Peyer's patch (tissue), 4 donors: ENCODE measurements around the gene SFTA2. TPM values are rescaled to one million over a fixed set of nuclear protein-coding genes. Genes with fewer than 3 reads are reported as not detected.

Experiments used
- DNase-seq, 3 donors: peaks; one replicate each; pipeline ENCODE4 v3.0.0-alpha.2; 2017 to 2019
- H3K27ac ChIP-seq, 4 donors: fragments of 200-600 bp; sonication (generic); one replicate each; pipeline ENCODE4 v1.5.1; 2016 to 2019
- H3K27me3 ChIP-seq, 2 donors: fragments of 200-600 bp; sonication (generic); one replicate each; pipeline ENCODE4 v1.5.1; 2019
- H3K36me3 ChIP-seq, 3 donors: fragments of 200-600 bp; sonication (generic); one replicate each; pipeline ENCODE4 v1.5.1; 2016 to 2019
- H3K4me1 ChIP-seq, 4 donors: fragments of 200-600 bp; sonication (generic); one replicate each; pipeline ENCODE4 v1.5.1; 2016 to 2019
- H3K4me3 ChIP-seq, 4 donors: fragments of 200-600 bp; sonication (generic); 1 replicate in 3 of 4; 2 replicates in 1 of 4; pipeline ENCODE4 v1.5.1; 2016 to 2019; ENCODE audit warnings: mild to moderate bottlenecking in 1 of 4
- H3K9me3 ChIP-seq, 4 donors: fragments of 200-600 bp; sonication (generic); one replicate each; pipeline ENCODE4 v1.5.1; 2016 to 2019; ENCODE audit warnings: mild to moderate bottlenecking in 1 of 4
- POLR2A ChIP-seq, 2 donors: fragments of 450-650 bp; IDR thresholded peaks; one replicate each; pipeline ENCODE4 v1.5.1; 2017; ENCODE audit warnings: antibody characterized with exemption in 2 of 2, mild to moderate bottlenecking in 2 of 2, moderate library complexity in 2 of 2
- total RNA-seq, 4 donors: library from RNA; depleted of rRNA; stranded (reverse); fragments of >200 nt; gene quantifications; one replicate each; pipeline ENCODE4 v1.1.0, GENCODE V29; 2016
- TF ChIP-seq, protein P1 (sequence below), 6 experiments: fragments of 450-650 bp in 4 of 6; fragments of 200-600 bp in 2 of 6; sonication (generic) in 1 of 6; IDR thresholded peaks; one replicate each; pipeline ENCODE4 v1.5.1; 2017 to 2019; ENCODE audit warnings: antibody characterized with exemption in 6 of 6, mild to moderate bottlenecking in 3 of 6, moderate library complexity in 1 of 6

The SFTA2 gene
- total RNA-seq, 4 donors from 2014 or later, result not detected

DNA sequence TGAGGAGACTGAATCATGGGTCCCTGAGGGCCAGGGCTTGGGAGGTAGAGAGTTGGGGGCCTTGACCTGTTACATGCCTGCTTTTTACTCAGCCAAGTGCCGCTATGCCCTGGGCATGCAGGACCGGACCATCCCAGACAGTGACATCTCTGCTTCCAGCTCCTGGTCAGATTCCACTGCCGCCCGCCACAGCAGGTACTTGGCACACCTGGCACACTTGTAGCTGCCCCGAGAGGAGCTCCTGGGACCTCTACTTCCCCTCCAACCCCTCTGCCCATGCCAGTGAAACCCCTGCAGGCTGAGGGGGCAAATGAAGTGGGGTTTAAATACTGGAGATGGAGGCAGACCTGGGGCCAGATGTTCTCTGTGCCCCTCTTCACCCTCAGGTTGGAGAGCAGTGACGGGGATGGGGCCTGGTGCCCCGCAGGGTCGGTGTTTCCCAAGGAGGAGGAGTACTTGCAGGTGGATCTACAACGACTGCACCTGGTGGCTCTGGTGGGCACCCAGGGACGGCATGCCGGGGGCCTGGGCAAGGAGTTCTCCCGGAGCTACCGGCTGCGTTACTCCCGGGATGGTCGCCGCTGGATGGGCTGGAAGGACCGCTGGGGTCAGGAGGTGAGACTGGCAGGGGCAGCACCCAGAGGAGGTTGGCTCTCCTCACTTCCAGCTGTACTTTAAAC is 43.0 kb downstream of the SFTA2 start:
- DNase-seq, result peak in 1 of 3 donors; percentile 42
- no peak overlapping the region for H3K27ac ChIP-seq
- no peaks in the 10 kb centered on the region for H3K27me3 ChIP-seq
- H3K9me3 ChIP-seq, result no peaks in the 10 kb centered on the region
- peaks cover 0 to 23% (median 15%) of the 10 kb centered on the region in 4 donors for H3K4me1 ChIP-seq
- TF ChIP-seq, protein P1, sequence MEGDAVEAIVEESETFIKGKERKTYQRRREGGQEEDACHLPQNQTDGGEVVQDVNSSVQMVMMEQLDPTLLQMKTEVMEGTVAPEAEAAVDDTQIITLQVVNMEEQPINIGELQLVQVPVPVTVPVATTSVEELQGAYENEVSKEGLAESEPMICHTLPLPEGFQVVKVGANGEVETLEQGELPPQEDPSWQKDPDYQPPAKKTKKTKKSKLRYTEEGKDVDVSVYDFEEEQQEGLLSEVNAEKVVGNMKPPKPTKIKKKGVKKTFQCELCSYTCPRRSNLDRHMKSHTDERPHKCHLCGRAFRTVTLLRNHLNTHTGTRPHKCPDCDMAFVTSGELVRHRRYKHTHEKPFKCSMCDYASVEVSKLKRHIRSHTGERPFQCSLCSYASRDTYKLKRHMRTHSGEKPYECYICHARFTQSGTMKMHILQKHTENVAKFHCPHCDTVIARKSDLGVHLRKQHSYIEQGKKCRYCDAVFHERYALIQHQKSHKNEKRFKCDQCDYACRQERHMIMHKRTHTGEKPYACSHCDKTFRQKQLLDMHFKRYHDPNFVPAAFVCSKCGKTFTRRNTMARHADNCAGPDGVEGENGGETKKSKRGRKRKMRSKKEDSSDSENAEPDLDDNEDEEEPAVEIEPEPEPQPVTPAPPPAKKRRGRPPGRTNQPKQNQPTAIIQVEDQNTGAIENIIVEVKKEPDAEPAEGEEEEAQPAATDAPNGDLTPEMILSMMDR (IDR thresholded peaks at IDR 0.05), result no peak
- TF ChIP-seq POLR2A (IDR thresholded peaks at IDR 0.05), result no peak
- no peak overlapping the region for H3K4me3 ChIP-seq
- H3K36me3 ChIP-seq, result peaks cover 0 to 55% (median 0%) of the 10 kb centered on the region in 3 donors

DNA sequence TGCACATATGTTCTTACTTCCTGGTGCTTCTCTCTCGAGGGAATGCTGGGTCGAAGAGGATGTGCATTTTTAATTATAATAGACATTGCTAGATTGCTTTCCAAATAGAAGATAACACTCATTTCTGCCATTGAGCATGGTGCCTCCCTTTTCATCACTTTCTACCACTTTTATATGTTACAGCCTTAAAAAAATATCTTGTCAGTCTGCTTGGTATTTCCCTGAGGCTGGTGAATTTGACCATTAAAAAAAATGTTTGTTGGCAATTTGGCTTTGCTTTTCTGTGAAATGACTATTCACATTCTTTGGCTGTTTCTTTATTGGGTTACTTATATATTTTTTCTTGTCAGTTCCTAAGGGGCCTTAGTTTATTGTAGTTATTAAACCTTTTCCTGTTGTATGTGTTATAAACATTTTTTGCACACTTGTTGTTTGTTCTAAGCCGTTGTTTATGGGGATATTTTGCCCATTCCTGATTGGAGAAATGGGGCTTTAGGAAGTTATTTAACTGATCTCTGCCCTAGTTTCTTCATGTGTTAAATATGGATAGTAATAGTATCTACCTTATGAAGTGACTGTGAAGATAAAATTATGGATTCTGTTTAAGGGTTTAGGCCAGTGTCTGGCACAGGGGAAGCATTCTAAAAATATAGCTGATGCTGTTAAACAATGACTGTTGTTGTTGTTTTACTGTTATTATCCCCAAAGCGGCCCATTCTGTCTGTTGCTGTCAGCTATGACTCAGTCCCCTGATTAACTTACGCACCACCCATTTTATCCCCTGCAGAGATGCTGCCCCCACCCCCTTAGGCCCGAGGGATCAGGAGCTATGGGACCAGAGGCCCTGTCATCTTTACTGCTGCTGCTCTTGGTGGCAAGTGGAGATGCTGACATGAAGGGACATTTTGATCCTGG is 43.8 kb downstream of the SFTA2 start:
- Histone ChIP-seq H3K4me3 (no peak overlapping the region), H3K27me3 (no peaks in the 10 kb centered on the region), H3K4me1 (peaks cover 0 to 30% (median 17%) of the 10 kb centered on the region in 4 donors), H3K9me3 (no peaks in the 10 kb centered on the region), H3K27ac (no peak overlapping the region), H3K36me3 (peaks cover 0 to 47% (median 0%) of the 10 kb centered on the region in 3 donors)
- no peak for TF ChIP-seq POLR2A (IDR thresholded peaks at IDR 0.05)
- TF ChIP-seq, protein P1 (IDR thresholded peaks at IDR 0.05), result no peak
- peak in 1 of 3 donors; percentile 23 for DNase-seq

DNA sequence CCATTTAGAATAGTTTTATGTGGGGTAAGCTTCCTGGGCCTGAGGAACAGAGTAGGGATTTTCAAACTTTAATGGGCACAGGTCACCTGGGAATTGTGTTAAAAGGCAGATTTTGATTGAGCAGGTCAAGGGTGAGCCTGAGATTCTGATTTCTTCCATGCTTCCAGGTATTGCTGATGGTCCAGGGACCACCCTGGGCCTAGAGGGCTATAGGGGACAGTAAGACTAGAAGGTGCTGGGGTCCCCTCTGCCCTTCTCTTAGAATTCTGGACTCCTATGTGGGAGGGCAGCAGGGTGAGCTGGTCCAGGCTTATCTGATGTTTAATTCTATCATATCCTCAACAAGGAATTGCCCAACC is 45.1 kb downstream of the SFTA2 start:
- Histone ChIP-seq H3K27ac (peak overlapping the region in 3 of 4 donors; percentile 88 to 94 (median 91)), H3K27me3 (no peaks in the 10 kb centered on the region), H3K4me3 (peak overlapping the region in 1 of 4 donors; percentile 85), H3K4me1 (peaks cover 3 to 38% (median 26%) of the 10 kb centered on the region in 4 donors), H3K36me3 (peaks cover 0 to 34% (median 0%) of the 10 kb centered on the region in 3 donors), H3K9me3 (no peaks in the 10 kb centered on the region)
- TF ChIP-seq, protein P1 (IDR thresholded peaks at IDR 0.05), result no peak
- no peak for TF ChIP-seq POLR2A (IDR thresholded peaks at IDR 0.05)
- DNase-seq, result peak in 1 of 3 donors; percentile 8

DNA sequence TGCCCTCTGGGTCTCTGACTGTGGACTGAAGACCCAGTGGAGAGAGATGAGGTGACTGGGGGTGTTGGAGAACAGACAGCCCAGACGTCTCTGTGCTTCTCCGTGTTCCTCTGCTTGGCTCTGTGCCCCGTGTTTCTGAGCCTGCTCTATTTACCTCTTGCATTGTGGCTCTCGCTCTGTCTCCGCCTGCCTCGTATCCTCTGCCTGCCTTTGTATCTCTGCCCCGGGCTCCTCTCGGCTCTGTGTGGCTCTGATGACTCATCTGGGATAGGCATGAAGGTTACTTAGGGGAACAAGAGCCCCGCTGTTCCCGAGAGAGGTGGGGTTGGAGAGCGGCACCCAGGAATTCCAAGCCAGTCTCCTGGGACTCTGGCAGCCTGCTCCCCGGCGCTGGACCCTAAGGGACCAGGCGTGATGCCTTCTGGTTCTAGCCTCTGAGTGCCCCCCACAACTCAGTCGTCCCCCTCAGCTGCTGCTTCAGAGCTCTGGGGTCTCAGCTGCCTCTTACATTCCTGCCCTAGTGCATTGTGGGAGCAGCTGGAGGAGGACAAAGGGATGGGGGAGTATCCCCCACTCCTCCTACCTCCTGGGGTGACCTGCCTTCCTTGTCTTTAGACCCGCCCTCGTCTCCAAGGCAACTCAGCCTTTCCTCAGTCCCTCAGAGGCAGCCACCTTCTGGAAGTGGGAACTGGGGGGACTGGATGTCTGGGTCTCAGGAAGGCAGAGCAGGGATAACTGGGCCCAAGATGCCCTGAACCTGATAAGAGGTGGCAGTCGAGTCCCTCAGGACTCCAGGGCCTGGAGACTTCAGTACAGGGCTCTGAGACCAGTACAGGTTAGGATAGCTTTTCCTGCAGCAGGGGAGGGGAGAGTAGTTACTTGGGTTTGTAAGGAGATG is 45.7 kb downstream of the SFTA2 start:
- Histone ChIP-seq H3K4me3 (peak overlapping the region; percentile 1 to 89 (median 75)), H3K27ac (peak overlapping the region; percentile 88 to 94 (median 92)), H3K4me1 (peaks cover 3 to 38% (median 26%) of the 10 kb centered on the region in 4 donors), H3K36me3 (peaks cover 0 to 29% (median 0%) of the 10 kb centered on the region in 3 donors), H3K27me3 (no peaks in the 10 kb centered on the region), H3K9me3 (no peaks in the 10 kb centered on the region)
- TF ChIP-seq, protein P1 (IDR thresholded peaks at IDR 0.05), result no peak
- peak; percentile 54 to 81 for TF ChIP-seq POLR2A (IDR thresholded peaks at IDR 0.05)
- DNase-seq, result peak in 2 of 3 donors; percentile 80 to 86
